Smooth muscle cell of the pulmonary artery (primary cell): Measurements from ENCODE around the gene CSN2. TPM values are rescaled to one million over a fixed set of nuclear protein-coding genes. Genes with fewer than 3 reads are reported as not detected.

ENCODE experiments used
- total RNA-seq: library from RNA; depleted of rRNA; stranded (reverse); fragments of >200 nt; gene quantifications from 2 replicates; pipeline ENCODE4 v1.2.3, GENCODE V29; 2014

The CSN2 gene
- total RNA-seq: not detected in 2 replicates

GRCh38 chr4:69965628-69966027 is at the start of gene CSN2:
Gene CSN2 (minus strand): TSS chr4:69965728. CDS start chr4:69960995, 4,733 bp downstream.

GRCh38 chr4:69995526-69996016 is 30.0 kb upstream of the CSN2 start, which contains the start of gene STATH:
Gene STATH (plus strand): TSS chr4:69995966. CDS start chr4:69998438, 2,472 bp downstream.

GRCh38 chr4:69930768-69931167 is 34.8 kb downstream of the CSN2 start, which contains the start of gene CSN1S1:
Gene CSN1S1 (plus strand): TSS chr4:69931068. CDS start chr4:69932556, 1,488 bp downstream.

Other genes with a start within 250 kb of the CSN2 start
- 1.5 and 3.2 TPM in 2 replicates for gene SULT1B1, start 205.1 kb downstream of the CSN2 start, total RNA-seq
- gene SULT1E1, start 105.6 kb downstream of the CSN2 start, total RNA-seq: 10.7 and 17.8 TPM in 2 replicates
- not detected in 2 replicates for gene CSN1S1, start 34.7 kb downstream of the CSN2 start, total RNA-seq
- gene STATH, start 30.2 kb upstream of the CSN2 start, total RNA-seq: not detected in 2 replicates
- gene HTN3, start 62.7 kb upstream of the CSN2 start, total RNA-seq: not detected in 2 replicates
- gene HTN1, start 84.7 kb upstream of the CSN2 start, total RNA-seq: not detected in 2 replicates
- not detected in 2 replicates for gene PRR27, start 188.5 kb upstream of the CSN2 start, total RNA-seq
- not detected in 2 replicates for gene ODAM, start 230.0 kb upstream of the CSN2 start, total RNA-seq